Common myeloid progenitor, CD34-positive (primary cell): ENCODE results near the gene ADAMTS17.
"Not testable (repeated sequence)": the region's sequence is repeated elsewhere in the genome, so short reads cannot be mapped to it uniquely, and the experiment has no call there.

ENCODE experiments used
- CTCF ChIA-PET: fragments of 350-600 bp; sonication (Branson Sonifier 250); formaldehyde crosslinking; loops from one replicate; lab custom pipeline; 2021; ENCODE audit warnings: antibody characterized with exemption; lab: Charles Lee
- POLR2A ChIA-PET: fragments of 350-600 bp; sonication (Branson Sonifier 250); formaldehyde crosslinking; loops from one replicate; lab custom pipeline; 2021; ENCODE audit warnings: antibody characterized with exemption; lab: Charles Lee
- DNase-seq, 3 donors: peaks; one replicate each; pipeline versions ENCODE4 v3.0.0 to v3.0.0-alpha.2; 2013
- H3K27ac ChIP-seq, 2 experiments: 1 replicate in 1 of 2; 2 replicates in 1 of 2; pipeline ENCODE4 v1.7.0; 2013; ENCODE audit warnings: inconsistent platforms in 2 of 2, low read length in 2 of 2, mild to moderate bottlenecking in 2 of 2, low read depth in 1 of 2, moderate library complexity in 1 of 2; ENCODE audit not compliant: severe bottlenecking in 2 of 2, insufficient read depth in 1 of 2, poor library complexity in 1 of 2
- H3K27me3 ChIP-seq, 5 experiments: replicated peaks in 2 of 5; 1 replicate in 3 of 5; 2 replicates in 2 of 5; pipeline versions ENCODE4 v1.6.1 to v1.7.0; 2013; ENCODE audit warnings: low read length in 4 of 5, mild to moderate bottlenecking in 2 of 5, moderate library complexity in 2 of 5, inconsistent platforms in 1 of 5; ENCODE audit not compliant: insufficient read depth in 5 of 5, control insufficient read depth in 4 of 5
- H3K36me3 ChIP-seq, 4 experiments: 1 replicate in 2 of 4; 2 replicates in 2 of 4; pipeline versions ENCODE4 v1.6.1 to v1.7.0; 2013; ENCODE audit warnings: low read length in 3 of 4, control low read depth in 1 of 4, mild to moderate bottlenecking in 1 of 4; ENCODE audit not compliant: control insufficient read depth in 4 of 4, insufficient read depth in 4 of 4
- H3K4me1 ChIP-seq, 4 experiments: 1 replicate in 3 of 4; 2 replicates in 1 of 4; pipeline versions ENCODE4 v1.6.1 to v1.7.1; 2013; ENCODE audit warnings: low read length in 3 of 4, mild to moderate bottlenecking in 3 of 4, control low read depth in 1 of 4, inconsistent platforms in 1 of 4, moderate library complexity in 1 of 4; ENCODE audit not compliant: control insufficient read depth in 4 of 4, insufficient read depth in 4 of 4; ENCODE audit errors: control extremely low read depth in 1 of 4
- H3K4me3 ChIP-seq, 7 experiments: 1 replicate in 4 of 7; 2 replicates in 3 of 7; pipeline versions ENCODE4 v1.5.1 to v1.7.0; 2013; ENCODE audit warnings: mild to moderate bottlenecking in 7 of 7, low read length in 6 of 7, moderate library complexity in 6 of 7, inconsistent platforms in 2 of 7, low read depth in 2 of 7, control low read depth in 1 of 7; ENCODE audit not compliant: insufficient read depth in 4 of 7, control insufficient read depth in 1 of 7; ENCODE audit errors: extremely low read depth in 1 of 7
- H3K9me3 ChIP-seq, 5 experiments: 1 replicate in 4 of 5; 2 replicates in 1 of 5; pipeline versions ENCODE4 v1.6.1 to v1.7.1; 2013; ENCODE audit warnings: low read length in 4 of 5, mild to moderate bottlenecking in 2 of 5, inconsistent platforms in 1 of 5, low read depth in 1 of 5, moderate library complexity in 1 of 5; ENCODE audit not compliant: control insufficient read depth in 4 of 5, insufficient read depth in 2 of 5; ENCODE audit errors: control extremely low read depth in 1 of 5
- WGBS: methylation state at CpG from one replicate; pipeline ENCODE4 v1.1.5; 2013; ENCODE audit not compliant: insufficient coverage; 5-methylcytosine and 5-hydroxymethylcytosine counted together

The ADAMTS17 gene

GRCh38 chr15:99932676-99933402 is 408.9 kb downstream of the ADAMTS17 start:
- ChIA-PET POLR2A (no interaction called here), CTCF (no interaction called here)
- H3K27ac ChIP-seq, result no peak overlapping the region
- H3K9me3 ChIP-seq, result no peaks in the 10 kb centered on the region
- peaks cover 0 to 8% (median 2%) of the 10 kb centered on the region in 4 experiments for H3K4me1 ChIP-seq
- DNase-seq, result no peak
- no peaks in the 10 kb centered on the region for H3K36me3 ChIP-seq
- WGBS, result 90% methylated on average over 7 of the region's 13 CpGs
- peaks cover 2 to 25% (median 6%) of the 10 kb centered on the region in 5 experiments for H3K27me3 ChIP-seq
- no peak overlapping the region for H3K4me3 ChIP-seq

DNA sequence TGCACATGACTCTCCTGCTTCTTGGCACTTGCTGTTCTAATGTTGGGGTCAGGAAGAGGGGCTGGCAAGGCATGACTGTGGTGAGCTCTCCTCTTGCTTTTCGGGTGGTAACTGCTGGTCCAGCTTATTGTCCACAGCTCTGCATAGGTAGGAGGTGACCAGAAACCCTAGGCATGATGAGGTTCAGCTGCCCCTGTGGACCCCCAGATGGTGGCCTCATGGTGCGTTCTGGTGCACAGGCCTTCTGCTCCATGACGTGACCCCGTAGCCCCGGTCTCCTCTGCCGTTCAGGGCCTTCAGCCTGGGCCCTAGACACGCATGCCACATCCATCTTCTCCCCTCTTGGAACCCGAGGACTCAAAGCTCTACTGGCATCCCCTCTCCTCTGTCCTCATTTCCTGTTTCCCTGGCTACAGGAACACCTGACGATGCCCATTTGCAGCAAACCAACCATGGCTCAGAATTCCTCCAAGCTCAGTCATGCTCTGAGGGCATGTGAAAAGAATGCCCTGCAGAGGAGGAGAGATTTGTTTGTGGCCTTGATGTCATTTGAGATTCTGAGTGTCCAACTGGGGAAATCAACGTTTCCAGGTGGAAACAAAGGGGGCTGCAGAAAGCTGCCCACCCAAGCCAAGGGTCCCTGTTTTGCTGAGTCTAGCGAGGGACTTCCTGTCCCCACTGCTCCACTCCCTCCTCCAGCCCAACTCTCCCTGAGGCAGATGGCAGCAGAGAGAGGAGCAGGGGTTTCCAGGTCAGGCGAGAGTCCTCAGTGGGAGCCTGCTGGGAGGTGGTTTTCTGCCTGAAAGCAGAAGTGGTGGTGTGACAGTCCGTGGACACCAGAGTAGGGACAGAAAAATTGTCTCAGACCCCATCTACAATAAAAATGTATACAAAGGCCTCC is 409.8 kb downstream of the ADAMTS17 start:
- Histone ChIP-seq H3K9me3 (no peaks in the 10 kb centered on the region), H3K4me1 (peaks cover 0 to 8% (median 2%) of the 10 kb centered on the region in 4 experiments), H3K36me3 (no peaks in the 10 kb centered on the region), H3K27me3 (peaks cover 2 to 25% (median 6%) of the 10 kb centered on the region in 5 experiments), H3K27ac (no peak overlapping the region), H3K4me3 (no peak overlapping the region)
- POLR2A ChIA-PET, result no interaction called here
- DNase-seq, result no peak
- CTCF ChIA-PET, result no interaction called here
- WGBS, result 89% methylated on average over 10 of the region's 13 CpGs

GRCh38 chr15:99930696-99931095 is 411.1 kb downstream of the ADAMTS17 start:
- Histone ChIP-seq H3K9me3 (no peaks in the 10 kb centered on the region), H3K27me3 (peaks cover 1 to 25% (median 6%) of the 10 kb centered on the region in 5 experiments), H3K36me3 (no peaks in the 10 kb centered on the region), H3K4me1 (peaks cover 0 to 9% (median 4%) of the 10 kb centered on the region in 4 experiments), H3K27ac (no peak overlapping the region), H3K4me3 (no peak overlapping the region)
- DNase-seq, result no peak
- POLR2A ChIA-PET, result no interaction called here
- CTCF ChIA-PET, result no interaction called here
- WGBS, result 100% methylated on average over 1 of the region's 1 CpG

DNA sequence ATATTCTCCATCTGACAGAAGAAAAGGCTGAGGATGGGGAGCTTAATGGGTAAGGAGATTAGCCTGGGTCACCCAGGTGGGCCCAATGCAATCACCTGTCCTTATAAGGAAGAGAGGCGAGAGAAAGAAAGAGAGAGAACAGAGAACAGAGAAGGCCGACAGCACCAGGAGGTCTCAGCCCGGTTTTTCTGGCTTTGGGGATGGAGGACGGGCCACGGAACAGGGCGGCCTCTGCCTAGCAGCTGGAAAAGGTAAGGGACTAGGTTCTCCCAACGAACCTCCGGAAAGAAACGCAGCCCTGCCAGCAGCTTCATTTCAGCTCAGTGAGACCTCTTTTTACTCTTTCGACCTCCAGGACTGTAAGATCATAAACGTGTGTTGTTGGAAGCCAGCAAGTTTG is 412.5 kb downstream of the ADAMTS17 start:
- 88% methylated on average over 11 of the region's 11 CpGs for WGBS
- peak in 2 of 3 donors; percentile 9 to 21 for DNase-seq
- Histone ChIP-seq H3K27ac (no peak overlapping the region), H3K9me3 (no peaks in the 10 kb centered on the region), H3K4me1 (peaks cover 0 to 9% (median 4%) of the 10 kb centered on the region in 4 experiments), H3K4me3 (peak overlapping the region in 1 of 7 experiments; percentile 54), H3K36me3 (no peaks in the 10 kb centered on the region), H3K27me3 (peaks cover 0 to 25% (median 9%) of the 10 kb centered on the region in 5 experiments)
- ChIA-PET CTCF (interaction anchor here (1.6 kb wide), 1 partner anchor 644 kb away, joined by 6 read pairs; no protein-coding TSS in a partner anchor), POLR2A (no interaction called here)

GRCh38 chr15:99928429-99928981 is 413.3 kb downstream of the ADAMTS17 start:
- H3K9me3 ChIP-seq, result no peaks in the 10 kb centered on the region
- H3K27ac ChIP-seq, result no peak overlapping the region
- H3K4me1 ChIP-seq, result peaks cover 0 to 9% (median 4%) of the 10 kb centered on the region in 4 experiments
- peak overlapping the region in 6 of 7 experiments; percentile 48 to 76 (median 54) for H3K4me3 ChIP-seq
- ChIA-PET POLR2A (no interaction called here), CTCF (interaction anchor here (1.6 kb wide), 1 partner anchor 644 kb away, joined by 6 read pairs; no protein-coding TSS in a partner anchor)
- 10% methylated on average over 19 of the region's 38 CpGs for WGBS
- DNase-seq, result peak; percentile 64 to 86 (median 79)
- peaks cover 2 to 26% (median 12%) of the 10 kb centered on the region in 5 experiments for H3K27me3 ChIP-seq
- H3K36me3 ChIP-seq, result no peaks in the 10 kb centered on the region

GRCh38 chr15:99926532-99926931 is 415.2 kb downstream of the ADAMTS17 start:
- H3K27ac ChIP-seq, CTCF ChIA-PET, H3K4me1 ChIP-seq, H3K36me3 ChIP-seq, DNase-seq, H3K9me3 ChIP-seq, H3K4me3 ChIP-seq, POLR2A ChIA-PET: not testable (repeated sequence)
- peaks cover 11 to 26% (median 17%) of the 10 kb centered on the region in 5 experiments for H3K27me3 ChIP-seq
- WGBS, result no CpG with 5 or more reads among the region's 48 CpGs
